HEK293 (cell line): ENCODE measurements around the gene ACSS1.

ENCODE experiments used
- CTCF ChIA-PET: fragments of 350-600 bp; formaldehyde crosslinking; extraction: SDS; loops from one replicate; lab custom pipeline; 2021; ENCODE audit warnings: antibody characterized with exemption; lab: Yijun Ruan, JAX
- POLR2A ChIA-PET: fragments of 300-600 bp; formaldehyde crosslinking; extraction: SDS; loops from one replicate; lab custom pipeline; 2020; ENCODE audit warnings: antibody characterized with exemption, inconsistent platforms; lab: Yijun Ruan, JAX
- H3K27ac ChIP-seq: fragments of 200-500 bp; sonication (Bioruptor generic); 2 replicates; pipeline ENCODE4 v1.5.1; 2014; ENCODE audit warnings: low read depth, low read length, control low read depth, inconsistent platforms; ENCODE audit errors: extremely low read depth
- H3K36me3 ChIP-seq, 2 experiments: fragments of 200-500 bp in 1 of 2; sonication (Bioruptor generic) in 1 of 2; 1 replicate in 1 of 2; 2 replicates in 1 of 2; pipeline ENCODE4 v1.5.1; 2014 to 2017; ENCODE audit warnings: inconsistent platforms in 2 of 2, low read length in 2 of 2; ENCODE audit not compliant: control insufficient read depth in 2 of 2, insufficient read depth in 1 of 2
- H3K4me1 ChIP-seq: fragments of 200-500 bp; sonication (Bioruptor generic); 2 replicates; pipeline ENCODE4 v1.5.1; 2014; ENCODE audit warnings: mild to moderate bottlenecking, low read length, inconsistent platforms; ENCODE audit not compliant: control insufficient read depth, insufficient read depth
- H3K4me3 ChIP-seq: 2 replicates; pipeline ENCODE4 v1.5.1; 2011; ENCODE audit warnings: low read depth, mild to moderate bottlenecking, control low read depth, low read length, moderate library complexity
- H3K9me3 ChIP-seq: fragments of 200-500 bp; sonication (Bioruptor generic); 2 replicates; pipeline ENCODE4 v1.5.1; 2014; ENCODE audit warnings: low read depth, low read length, inconsistent platforms; ENCODE audit not compliant: control insufficient read depth, insufficient read depth
- KLF17 ChIP-seq: fragments of 450-650 bp; formaldehyde crosslinking; IDR thresholded peaks from 2 replicates; pipeline ENCODE4 v1.5.1; 2016; ENCODE audit warnings: missing biosample characterization, missing genetic modification characterization
- PRDM4 ChIP-seq: fragments of 450-650 bp; formaldehyde crosslinking; IDR thresholded peaks from 2 replicates; pipeline ENCODE4 v1.5.1; 2017; ENCODE audit warnings: missing biosample characterization, missing genetic modification characterization
- SP7 ChIP-seq: fragments of 450-650 bp; formaldehyde crosslinking; IDR thresholded peaks from 2 replicates; pipeline ENCODE4 v1.5.1; 2016; ENCODE audit warnings: missing biosample characterization, missing genetic modification characterization
- ZBTB21 ChIP-seq: fragments of 450-650 bp; formaldehyde crosslinking; IDR thresholded peaks from 2 replicates; pipeline ENCODE4 v1.5.1; 2017; ENCODE audit warnings: missing biosample characterization, missing genetic modification characterization
- ZIC2 ChIP-seq: fragments of 450-650 bp; formaldehyde crosslinking; IDR thresholded peaks from 2 replicates; pipeline ENCODE4 v1.5.1; 2016; ENCODE audit warnings: missing biosample characterization, missing genetic modification characterization
- ZNF174 ChIP-seq: fragments of 450-650 bp; formaldehyde crosslinking; IDR thresholded peaks from 2 replicates; pipeline ENCODE4 v1.5.0; 2017; ENCODE audit warnings: missing biosample characterization, mild to moderate bottlenecking, missing genetic modification characterization
- ZNF223 ChIP-seq: fragments of 450-650 bp; formaldehyde crosslinking; IDR thresholded peaks from 2 replicates; pipeline ENCODE4 v1.5.1; 2016; ENCODE audit warnings: missing biosample characterization, missing genetic modification characterization
- ZNF239 ChIP-seq: fragments of 450-650 bp; formaldehyde crosslinking; IDR thresholded peaks from 2 replicates; pipeline ENCODE4 v1.5.1; 2016; ENCODE audit warnings: missing biosample characterization, missing genetic modification characterization
- ZNF362 ChIP-seq: fragments of 450-650 bp; formaldehyde crosslinking; IDR thresholded peaks from 2 replicates; pipeline ENCODE4 v1.5.1; 2016; ENCODE audit warnings: missing biosample characterization, missing genetic modification characterization
- ZNF394 ChIP-seq: fragments of 450-650 bp; formaldehyde crosslinking; IDR thresholded peaks from 2 replicates; pipeline ENCODE4 v1.5.1; 2016; ENCODE audit warnings: missing biosample characterization, missing genetic modification characterization, mild to moderate bottlenecking, moderate library complexity, borderline replicate concordance
- ZNF600 ChIP-seq: fragments of 450-650 bp; formaldehyde crosslinking; IDR thresholded peaks from 2 replicates; pipeline ENCODE4 v1.5.1; 2016; ENCODE audit warnings: missing biosample characterization, missing genetic modification characterization
- ZNF654 ChIP-seq: fragments of 450-650 bp; formaldehyde crosslinking; IDR thresholded peaks from 2 replicates; pipeline ENCODE4 v1.5.1; 2016; ENCODE audit warnings: low read depth, missing biosample characterization, missing genetic modification characterization
- ZNF837 ChIP-seq: fragments of 450-650 bp; formaldehyde crosslinking; IDR thresholded peaks from 2 replicates; pipeline ENCODE4 v1.5.1; 2016; ENCODE audit warnings: missing biosample characterization, missing genetic modification characterization
- ZNF843 ChIP-seq: fragments of 450-650 bp; formaldehyde crosslinking; IDR thresholded peaks from 2 replicates; pipeline ENCODE4 v1.5.1; 2016; ENCODE audit warnings: missing biosample characterization, missing genetic modification characterization

Gene ACSS1

GRCh38 chr20:24994470-24995368 is 63.2 kb downstream of the ACSS1 start (continued):
- TF ChIP-seq ZNF362 (tag by site-specific recombination) (peak; percentile 70; the same call in 1 of the 2 replicates), SP7 (tag by site-specific recombination) (peak; percentile 41; the same call in 1 of the 2 replicates), ZNF394 (tag by site-specific recombination) (0 out of 2 replicates have a peak, but pooled peaks have one; percentile 16), KLF17 (tag by site-specific recombination) (0 out of 2 replicates have a peak, but pooled peaks have one; percentile 49), ZIC2 (tag by site-specific recombination) (peak; percentile 22; the same call in 1 of the 2 replicates), ZNF223 (tag by site-specific recombination) (no peak), PRDM4 (tag by site-specific recombination) (no peak)

- TF ChIP-seq ZNF600 = no peak
- no peak for TF ChIP-seq ZNF843
- TF ChIP-seq ZNF174 = no peak
- no peak for TF ChIP-seq ZBTB21 (tag by site-specific recombination)
- TF ChIP-seq ZNF239 (tag by site-specific recombination) = no peak
- no peaks in the 10 kb centered on the region for H3K9me3 ChIP-seq
- no peak overlapping the region for H3K4me3 ChIP-seq
- H3K36me3 ChIP-seq = peaks cover 0 to 3% of the 10 kb centered on the region in 2 experiments; a peak in 1 of 3 replicates
- H3K27ac ChIP-seq = no peak overlapping the region
- CTCF ChIA-PET = interaction anchor here (0.6 to 4.3 kb wide), 22 partner anchors 10 to 544 kb away, joined by 3 to 70 read pairs (median 4); no protein-coding TSS in a partner anchor
- POLR2A ChIA-PET = no interaction called here
- no peaks in the 10 kb centered on the region; the same call in none of the 2 replicates for H3K4me1 ChIP-seq
These were observed 63.8 kb downstream of the ACSS1 start for GRCh38 chr20:24994186-24994465.

- Histone ChIP-seq H3K9me3 (no peaks in the 10 kb centered on the region), H3K36me3 (peaks cover 0 to 9% of the 10 kb centered on the region in 2 experiments; a peak in 1 of 3 replicates), H3K4me3 (no peak overlapping the region), H3K4me1 (no peaks in the 10 kb centered on the region; the same call in none of the 2 replicates), H3K27ac (peak overlapping the region; percentile 47; the same call in 1 of the 2 replicates)
- ChIA-PET POLR2A (interaction anchor here (0.6 to 1.1 kb wide), 3 partner anchors 239 to 640 kb away, joined by 3 to 4 read pairs (median 4); partner anchors contain the start of gene GINS1), CTCF (interaction anchor here (0.7 to 4.3 kb wide), 19 partner anchors 10 to 1108 kb away, joined by 3 to 70 read pairs (median 4); no protein-coding TSS in a partner anchor)
- TF ChIP-seq ZNF654 (tag by site-specific recombination) (peak; percentile 44), ZNF837 (tag by site-specific recombination) (no peak)
These were observed 64.4 kb downstream of the ACSS1 start for GRCh38 chr20:24993337-24994185.
